Right renal cortex interstitium (tissue), 3 donors: Measurements from ENCODE around the gene DCHS1. TPM values are rescaled to one million over a fixed set of nuclear protein-coding genes. Genes with fewer than 3 reads are reported as not detected.

ENCODE experiments used
- DNase-seq, 3 donors: peaks; one replicate each; pipeline ENCODE4 v3.0.0-alpha.2; 2013; ENCODE audit warnings: low read depth in 3 of 3, low spot score in 2 of 3
- polyA plus RNA-seq, 3 donors: library from polyadenylated mRNA; unstranded; fragments of 120-200 nt; gene quantifications; one replicate each; pipeline ENCODE4 v1.2.1, GENCODE V29; 2013; ENCODE audit not compliant: insufficient read length in 3 of 3

DCHS1 gene
- polyA plus RNA-seq, 3 donors, result 27.8 to 31.1 (median 30.3) TPM

GRCh38 chr11:6613496-6613895, 42.1 kb downstream of the DCHS1 start:
- DNase-seq, result no peak

- DNase-seq, result peak in 2 of 3 donors; percentile 89 to 90
Observed at GRCh38 chr11:6612213-6613041, 43.2 kb downstream of the DCHS1 start, which contains the start of gene TAF10. Gene TAF10, minus strand, starts transcription at chr11:6612216. Its CDS starts 27 bp downstream, at chr11:6612189.

GRCh38 chr11:6611963-6612212, 43.7 kb downstream of the DCHS1 start:
- no peak for DNase-seq

GRCh38 chr11:6611092-6611962, 44.3 kb downstream of the DCHS1 start:
- no peak for DNase-seq

- no peak for DNase-seq
Observed at GRCh38 chr11:6610591-6610990, 45.0 kb downstream of the DCHS1 start.

- no peak for DNase-seq
Observed at GRCh38 chr11:6609502-6610015, 46.0 kb downstream of the DCHS1 start.

GRCh38 chr11:6608726-6609501, 46.7 kb downstream of the DCHS1 start:
- DNase-seq, result no peak

GRCh38 chr11:6608011-6608410, 47.6 kb downstream of the DCHS1 start:
- no peak for DNase-seq

- DNase-seq, result no peak
Observed at GRCh38 chr11:6607190-6607795, 48.3 kb downstream of the DCHS1 start.

GRCh38 chr11:6606471-6607189, 49.0 kb downstream of the DCHS1 start:
- peak; percentile 82 to 91 (median 88) for DNase-seq

GRCh38 chr11:6604790-6605189, 50.8 kb downstream of the DCHS1 start:
- no peak for DNase-seq

- DNase-seq, result peak in 1 of 3 donors; percentile 50
Observed at GRCh38 chr11:6604081-6604626, 51.5 kb downstream of the DCHS1 start.

- DNase-seq, result peak in 1 of 3 donors; percentile 76
Observed at GRCh38 chr11:6603287-6604080, 52.1 kb downstream of the DCHS1 start, which contains the start of the genes ILK and RRP8. Gene ILK, plus strand, starts transcription at chr11:6603774. Its CDS starts 498 bp downstream, at chr11:6604272. Gene RRP8, minus strand, starts transcription at chr11:6603616. Its CDS starts 114 bp downstream, at chr11:6603502.

GRCh38 chr11:6602096-6602940, 53.3 kb downstream of the DCHS1 start:
- no peak for DNase-seq

- DNase-seq, result no peak
Observed at GRCh38 chr11:6601041-6601461, 54.6 kb downstream of the DCHS1 start.

- no peak for DNase-seq
Observed at GRCh38 chr11:6599881-6600390, 55.7 kb downstream of the DCHS1 start.

GRCh38 chr11:6599449-6599848, 56.2 kb downstream of the DCHS1 start:
- DNase-seq, result no peak
